A549 (cell line): ENCODE measurements around the gene COL2A1. TPM values are rescaled to one million over a fixed set of nuclear protein-coding genes. Genes with fewer than 3 reads are reported as not detected.

ENCODE experiments used
- ATAC-seq, 2 experiments: fragments of 200-7000 bp in 1 of 2; fragments of >200 bp in 1 of 2; cut with Nextera tagmentation in 1 of 2; cut with Tn5 transposase in 1 of 2; 3 replicates each; pipeline versions ENCODE4 v1.8.0 to v1.9.1; 2018 to 2020; ENCODE audit warnings: mild to moderate bottlenecking in 1 of 2, moderate library complexity in 1 of 2
- CTCF ChIA-PET: fragments of 300-600 bp; sonication (Branson Sonifier 250); formaldehyde crosslinking; extraction: SDS; loops from one replicate; lab custom pipeline; 2021; ENCODE audit warnings: antibody characterized with exemption, inconsistent platforms; lab: Yijun Ruan, JAX
- POLR2A ChIA-PET: fragments of 350-600 bp; formaldehyde crosslinking; extraction: SDS; loops from one replicate; lab custom pipeline; 2021; ENCODE audit warnings: antibody characterized with exemption, inconsistent platforms; lab: Yijun Ruan, JAX
- DNase-seq, 2 experiments: peaks; one replicate each; pipeline versions ENCODE4 v3.0.0 to v3.0.0-alpha.2; 2011 to 2016; ENCODE audit warnings: low read depth in 1 of 2, low spot score in 1 of 2
- FAIRE-seq: peaks from 2 replicates; lab custom pipeline; 2011; peaks lifted over from hg19 to GRCh38; lab: Jason Lieb, UNC
- H3K27ac ChIP-seq, 2 experiments: fragments of >200 bp; sonication (Bioruptor Twin); formaldehyde crosslinking; 3 replicates each; pipeline ENCODE4 v1.5.1; 2016 to 2017
- H3K4me1 ChIP-seq: fragments of >200 bp; sonication (Bioruptor Twin); formaldehyde crosslinking; 3 replicates; pipeline ENCODE4 v1.6.1; 2016
- H3K4me2 ChIP-seq: fragments of >200 bp; sonication (Bioruptor Twin); formaldehyde crosslinking; 3 replicates; pipeline ENCODE4 v1.6.1; 2016
- H3K4me3 ChIP-seq: fragments of >200 bp; sonication (Bioruptor Twin); formaldehyde crosslinking; 3 replicates; pipeline ENCODE4 v1.5.1; 2016
- H3K9me3 ChIP-seq: fragments of >200 bp; sonication (Bioruptor Twin); formaldehyde crosslinking; 3 replicates; pipeline ENCODE4 v1.6.1; 2016
- CBX8 ChIP-seq: fragments of 200-600 bp; sonication (generic); IDR thresholded peaks from 2 replicates; pipeline ENCODE4 v1.6.1; 2016
- CHD4 ChIP-seq: fragments of 200-600 bp; sonication (generic); IDR thresholded peaks from 2 replicates; pipeline ENCODE4 v1.6.1; 2016; ENCODE audit warnings: antibody characterized with exemption, mild to moderate bottlenecking, borderline replicate concordance
- EHF ChIP-seq: fragments of 250-450 bp; sonication (Bioruptor Pico); IDR thresholded peaks from 2 replicates; pipeline ENCODE4 v1.5.0; 2020; ENCODE audit warnings: mild to moderate bottlenecking
- FOSL2 ChIP-seq, 2 experiments: fragments of 450-650 bp in 1 of 2; fragments of >200 bp in 1 of 2; sonication (Bioruptor Twin) in 1 of 2; formaldehyde crosslinking; IDR thresholded peaks; 2 replicates each; pipeline versions ENCODE4 v1.5.0 to v1.6.1; 2016 to 2020; ENCODE audit warnings: mild to moderate bottlenecking in 1 of 2, moderate library complexity in 1 of 2
- HES2 ChIP-seq: fragments of >200 bp; sonication (Bioruptor Twin); formaldehyde crosslinking; IDR thresholded peaks from 2 replicates; pipeline ENCODE4 v1.6.1; 2016
- HMGXB4 ChIP-seq: fragments of 250-450 bp; sonication (Bioruptor Pico); IDR thresholded peaks from 2 replicates; pipeline ENCODE4 v1.5.0; 2021; ENCODE audit warnings: mild to moderate bottlenecking, moderate library complexity, borderline replicate concordance
- HOXB13 ChIP-seq: fragments of 250-450 bp; sonication (Bioruptor Pico); IDR thresholded peaks from 2 replicates; pipeline ENCODE4 v1.5.0; 2020; ENCODE audit warnings: low read depth, mild to moderate bottlenecking, moderate library complexity
- HOXB5 ChIP-seq: fragments of 250-450 bp; sonication (Bioruptor Pico); IDR thresholded peaks from 2 replicates; pipeline ENCODE4 v1.5.0; 2020; ENCODE audit warnings: mild to moderate bottlenecking, moderate library complexity
- JUNB ChIP-seq: fragments of >200 bp; sonication (Bioruptor Twin); formaldehyde crosslinking; IDR thresholded peaks from 2 replicates; pipeline ENCODE4 v1.6.1; 2016
- MAX ChIP-seq: IDR thresholded peaks from 2 replicates; pipeline ENCODE4 v1.6.1; 2012
- MYC ChIP-seq: IDR thresholded peaks from 2 replicates; pipeline ENCODE4 v1.6.1; 2012; ENCODE audit warnings: mild to moderate bottlenecking, inconsistent platforms, low read length, improper control_type of control experiment, borderline replicate concordance
- POLR2A ChIP-seq: IDR thresholded peaks from 2 replicates; pipeline ENCODE4 v1.6.1; 2012; ENCODE audit warnings: mild to moderate bottlenecking, low read length
- REST ChIP-seq: fragments of 200-600 bp; sonication (generic); IDR thresholded peaks from 2 replicates; pipeline ENCODE4 v1.6.1; 2016; ENCODE audit warnings: antibody characterized with exemption, mild to moderate bottlenecking, moderate library complexity
- TP53 ChIP-seq: fragments of 250-450 bp; sonication (Bioruptor Pico); IDR thresholded peaks from 2 replicates; pipeline ENCODE4 v1.5.0; 2021; ENCODE audit warnings: mild to moderate bottlenecking, moderate library complexity
- USF2 ChIP-seq: fragments of 450-650 bp; IDR thresholded peaks from 2 replicates; pipeline ENCODE4 v1.6.1; 2014; ENCODE audit warnings: antibody characterized with exemption
- ZNF302 ChIP-seq: fragments of 250-450 bp; sonication (Bioruptor Pico); IDR thresholded peaks from 2 replicates; pipeline ENCODE4 v1.9.0; 2021; ENCODE audit warnings: inconsistent platforms, mild to moderate bottlenecking, moderate library complexity
- WGBS: methylation state at CpG from one replicate; pipeline ENCODE4 v1.1.6; 2017; ENCODE audit errors: missing lambda C conversion rate; 5-methylcytosine and 5-hydroxymethylcytosine counted together
- polyA plus RNA-seq, 4 experiments: library from polyadenylated mRNA; depleted of rRNA in 3 of 4; stranded (reverse); fragments of >200 nt; fragmentation: RNase III in 1 of 4; extraction: RNeasy Plus Mini Kit Qiagen cat#74134 plus additional on column Dnase treatment in 1 of 4; gene quantifications; 2 replicates in 3 of 4; 3 replicates in 1 of 4; pipeline ENCODE4 v1.2.3, GENCODE V29; 2011 to 2017

The COL2A1 gene
- polyA plus RNA-seq, 2 of the 4 experiments (the other 2 are of a cell fraction): 0.01 TPM; not detected in 1

GRCh38 chr12:47988073-47989022 is 15.9 kb downstream of the COL2A1 start (continued):
- no peak for TF ChIP-seq HOXB5 (CRISPR knock-in tag)
- no peak for TF ChIP-seq POLR2A

- FAIRE-seq (no peak), ATAC-seq (no peak), DNase-seq (no peak)
- POLR2A ChIA-PET: no interaction called here
- Histone ChIP-seq H3K4me3 (no peak overlapping the region), H3K4me1 (no peaks in the 10 kb centered on the region), H3K9me3 (no peaks in the 10 kb centered on the region), H3K27ac (no peak overlapping the region), H3K4me2 (no peak overlapping the region)
- whole genome bisulfite sequencing: 70% methylated on average over 14 of the region's 14 CpGs
- TF ChIP-seq ZNF302: no peak
- no peak for TF ChIP-seq HOXB13 (CRISPR knock-in tag)
- TF ChIP-seq MYC: no peak
- CTCF ChIA-PET: interaction anchor here (0.5 kb wide), 1 partner anchor 982 kb away, joined by 3 read pairs; no protein-coding TSS in a partner anchor
Measured at GRCh38 chr12:47987411-47988072, 16.7 kb downstream of the COL2A1 start.

GRCh38 chr12:47986832-47987231 is 17.4 kb downstream of the COL2A1 start:
- H3K9me3 ChIP-seq: no peaks in the 10 kb centered on the region
- WGBS: 50% methylated on average over 5 of the region's 5 CpGs
- ATAC-seq (no peak), FAIRE-seq (no peak), DNase-seq (no peak)
- no peak overlapping the region for H3K4me2 ChIP-seq
- H3K4me3 ChIP-seq: no peak overlapping the region
- H3K4me1 ChIP-seq: no peaks in the 10 kb centered on the region
- CTCF ChIA-PET: no interaction called here
- TF ChIP-seq EHF (CRISPR knock-in tag) (no peak), FOSL2 (IDR thresholded peaks at IDR 0.05) (no peak), FOSL2 (CRISPR knock-in tag; IDR thresholded peaks at IDR 0.05) (no peak), JUNB (no peak), USF2 (no peak), HES2 (no peak), MAX (no peak), HOXB13 (CRISPR knock-in tag) (no peak), TP53 (CRISPR knock-in tag) (no peak), HMGXB4 (no peak), CBX8 (no peak), CHD4 (no peak), REST (no peak)
- H3K27ac ChIP-seq: no peak overlapping the region
- POLR2A ChIA-PET: no interaction called here
